Measurements from ENCODE around the gene SPATA20. TPM values are rescaled to one million over a fixed set of nuclear protein-coding genes. Genes with fewer than 3 reads are reported as not detected.

The SPATA20 gene
- polyA plus RNA-seq, 1 donor from 2014 or later: 53.5 TPM

- Histone ChIP-seq H3K9me3 (ENCODE audit: low read length) (no peaks in the 10 kb centered on the region), H3K27ac (ENCODE audit: low read length) (no peak overlapping the region), H3K79me2 (replicated peaks; ENCODE audit: insufficient read depth, low read length) (no peaks in the 10 kb centered on the region), H3K9ac (ENCODE audit: low read length) (no peak overlapping the region), H3K4me2 (ENCODE audit: low read length) (no peak overlapping the region), H3K9me2 (ENCODE audit: insufficient read depth, low read length) (no peaks in the 10 kb centered on the region), H3K36me3 (ENCODE audit: insufficient read depth, low read length) (no peaks in the 10 kb centered on the region), H3K27me3 (ENCODE audit: insufficient read depth, low read depth, low read length) (peaks cover 24% of the 10 kb centered on the region), H3K4me3 (ENCODE audit: low read length) (no peak overlapping the region), H4K20me1 (ENCODE audit: insufficient read depth) (no peaks in the 10 kb centered on the region), H2AFZ (ENCODE audit: low read depth, low read length) (no peak overlapping the region), H3F3A (ENCODE audit: insufficient read depth, low read length, poor library complexity, severe bottlenecking) (no peaks in the 10 kb centered on the region)
- TF ChIP-seq CTCF (IDR thresholded peaks at IDR 0.05; ENCODE audit: poor library complexity, severe bottlenecking): no peak
- TF ChIP-seq SMC3 (conservative IDR thresholded peaks at IDR 0.05; ENCODE audit: poor library complexity): no peak
- no peak for TF ChIP-seq POLR2AphosphoS5 (IDR thresholded peaks at IDR 0.05)
These were observed 17.1 kb upstream of the SPATA20 start for GRCh38 chr17:50529849-50530248.

- Histone ChIP-seq H3K4me3 (ENCODE audit: low read length) (no peak overlapping the region), H3K4me2 (ENCODE audit: low read length) (no peak overlapping the region)
- no peak for TF ChIP-seq TAF1 (IDR thresholded peaks at IDR 0.05; ENCODE audit: low read depth)
- TF ChIP-seq, protein P1, sequence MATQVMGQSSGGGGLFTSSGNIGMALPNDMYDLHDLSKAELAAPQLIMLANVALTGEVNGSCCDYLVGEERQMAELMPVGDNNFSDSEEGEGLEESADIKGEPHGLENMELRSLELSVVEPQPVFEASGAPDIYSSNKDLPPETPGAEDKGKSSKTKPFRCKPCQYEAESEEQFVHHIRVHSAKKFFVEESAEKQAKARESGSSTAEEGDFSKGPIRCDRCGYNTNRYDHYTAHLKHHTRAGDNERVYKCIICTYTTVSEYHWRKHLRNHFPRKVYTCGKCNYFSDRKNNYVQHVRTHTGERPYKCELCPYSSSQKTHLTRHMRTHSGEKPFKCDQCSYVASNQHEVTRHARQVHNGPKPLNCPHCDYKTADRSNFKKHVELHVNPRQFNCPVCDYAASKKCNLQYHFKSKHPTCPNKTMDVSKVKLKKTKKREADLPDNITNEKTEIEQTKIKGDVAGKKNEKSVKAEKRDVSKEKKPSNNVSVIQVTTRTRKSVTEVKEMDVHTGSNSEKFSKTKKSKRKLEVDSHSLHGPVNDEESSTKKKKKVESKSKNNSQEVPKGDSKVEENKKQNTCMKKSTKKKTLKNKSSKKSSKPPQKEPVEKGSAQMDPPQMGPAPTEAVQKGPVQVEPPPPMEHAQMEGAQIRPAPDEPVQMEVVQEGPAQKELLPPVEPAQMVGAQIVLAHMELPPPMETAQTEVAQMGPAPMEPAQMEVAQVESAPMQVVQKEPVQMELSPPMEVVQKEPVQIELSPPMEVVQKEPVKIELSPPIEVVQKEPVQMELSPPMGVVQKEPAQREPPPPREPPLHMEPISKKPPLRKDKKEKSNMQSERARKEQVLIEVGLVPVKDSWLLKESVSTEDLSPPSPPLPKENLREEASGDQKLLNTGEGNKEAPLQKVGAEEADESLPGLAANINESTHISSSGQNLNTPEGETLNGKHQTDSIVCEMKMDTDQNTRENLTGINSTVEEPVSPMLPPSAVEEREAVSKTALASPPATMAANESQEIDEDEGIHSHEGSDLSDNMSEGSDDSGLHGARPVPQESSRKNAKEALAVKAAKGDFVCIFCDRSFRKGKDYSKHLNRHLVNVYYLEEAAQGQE (IDR thresholded peaks at IDR 0.05; ENCODE audit: borderline replicate concordance): no peak
- no peak for TF ChIP-seq POLR2AphosphoS5 (IDR thresholded peaks at IDR 0.05)
- no peak for TF ChIP-seq MXI1 (conservative IDR thresholded peaks at IDR 0.05; ENCODE audit: poor library complexity, severe bottlenecking)
- TF ChIP-seq SMC3 (conservative IDR thresholded peaks at IDR 0.05; ENCODE audit: poor library complexity): no peak
- TF ChIP-seq EZH2 (IDR thresholded peaks at IDR 0.05; ENCODE audit: borderline replicate concordance, insufficient read depth, low read length, poor library complexity, severe bottlenecking): no peak
- no peak for TF ChIP-seq EP300 (conservative IDR thresholded peaks at IDR 0.05; ENCODE audit: poor library complexity, severe bottlenecking)
- TF ChIP-seq CTCF (IDR thresholded peaks at IDR 0.05; ENCODE audit: poor library complexity, severe bottlenecking): no peak
- no peak for TF ChIP-seq RAD21 (conservative IDR thresholded peaks at IDR 0.05)
These were observed 15.4 kb upstream of the SPATA20 start for GRCh38 chr17:50531428-50532025.

More at GRCh38 chr17:50531428-50532025, 15.4 kb upstream of the SPATA20 start:
- H3F3A ChIP-seq (ENCODE audit: insufficient read depth, low read length, poor library complexity, severe bottlenecking): no peaks in the 10 kb centered on the region
- no peaks in the 10 kb centered on the region for H3K36me3 ChIP-seq (ENCODE audit: insufficient read depth, low read length)
- no peaks in the 10 kb centered on the region for H3K9me3 ChIP-seq (ENCODE audit: low read length)
- no peaks in the 10 kb centered on the region for H4K20me1 ChIP-seq (ENCODE audit: insufficient read depth)
- no peak overlapping the region for H3K9ac ChIP-seq (ENCODE audit: low read length)
- H3K9me2 ChIP-seq (ENCODE audit: insufficient read depth, low read length): no peaks in the 10 kb centered on the region
- no peak overlapping the region for H3K27ac ChIP-seq (ENCODE audit: low read length)
- no peak overlapping the region for H2AFZ ChIP-seq (ENCODE audit: low read depth, low read length)
- H3K27me3 ChIP-seq (ENCODE audit: insufficient read depth, low read depth, low read length): peaks cover 24% of the 10 kb centered on the region
- no peaks in the 10 kb centered on the region for H3K79me2 ChIP-seq (replicated peaks; ENCODE audit: insufficient read depth, low read length)

Measured in neural cell (in vitro differentiated cells).